A673 (cell line): ENCODE measurements around the gene NOB1. TPM values are rescaled to one million over a fixed set of nuclear protein-coding genes. Genes with fewer than 3 reads are reported as not detected.

Experiments
- BruUV-seq: library from RNA; stranded (reverse); fragments of 400-500 nt; replicated peaks from 2 replicates; lab custom pipeline; 2021; lab: Mats Ljungman, UMichigan
- CTCF ChIA-PET: fragments of 300-600 bp; sonication (Branson Sonifier 250); formaldehyde crosslinking; loops from one replicate; lab custom pipeline; 2022; ENCODE audit warnings: antibody characterized with exemption; lab: Charles Lee
- POLR2A ChIA-PET: fragments of 300-600 bp; sonication (Branson Sonifier 250); formaldehyde crosslinking; loops from one replicate; lab custom pipeline; 2022; ENCODE audit warnings: antibody characterized with exemption; ENCODE audit not compliant: low non-redundant PET; lab: Charles Lee
- DNase-seq: peaks from one replicate; pipeline ENCODE4 v3.0.0-alpha.2; 2015; ENCODE audit warnings: low spot score
- H3K27ac ChIP-seq: fragments of 200-600 bp; sonication (generic); 2 replicates; pipeline ENCODE4 v1.5.1; 2016; ENCODE audit warnings: mixed run types, low read depth, mild to moderate bottlenecking, mixed read lengths, antibody characterized with exemption, low read length; ENCODE audit not compliant: poor library complexity, severe bottlenecking
- H3K27me3 ChIP-seq: fragments of 200-600 bp; sonication (generic); replicated peaks from 2 replicates; pipeline ENCODE4 v1.6.1; 2017; ENCODE audit warnings: mixed run types, low read depth, mild to moderate bottlenecking, mixed read lengths, antibody characterized with exemption, low read length; ENCODE audit not compliant: insufficient read depth, poor library complexity
- H3K36me3 ChIP-seq: fragments of 200-600 bp; sonication (generic); 2 replicates; pipeline ENCODE4 v1.6.1; 2016; ENCODE audit warnings: mixed run types, mild to moderate bottlenecking, mixed read lengths, antibody characterized with exemption, low read length; ENCODE audit not compliant: insufficient read depth, poor library complexity, severe bottlenecking
- H3K4me1 ChIP-seq: fragments of 200-600 bp; sonication (generic); 2 replicates; pipeline ENCODE4 v1.6.1; 2017; ENCODE audit warnings: mixed run types, mild to moderate bottlenecking, mixed read lengths, antibody characterized with exemption, low read length; ENCODE audit not compliant: insufficient read depth, poor library complexity, severe bottlenecking
- H3K4me3 ChIP-seq: fragments of 200-600 bp; sonication (generic); 2 replicates; pipeline ENCODE4 v1.5.1; 2016; ENCODE audit warnings: low read depth, mixed run types, mild to moderate bottlenecking, mixed read lengths, low read length; ENCODE audit not compliant: poor library complexity, severe bottlenecking
- H3K9me3 ChIP-seq: fragments of 200-600 bp; sonication (generic); 2 replicates; pipeline ENCODE4 v1.6.1; 2016; ENCODE audit warnings: mixed run types, low read depth, mild to moderate bottlenecking, mixed read lengths, antibody characterized with exemption, low read length; ENCODE audit not compliant: poor library complexity, severe bottlenecking
- EZH2 ChIP-seq: fragments of 200-600 bp; sonication (generic); IDR thresholded peaks from 2 replicates; pipeline ENCODE4 v1.6.1; 2017; ENCODE audit warnings: borderline replicate concordance, low read depth, mild to moderate bottlenecking, mixed read lengths, antibody characterized with exemption, low read length; ENCODE audit not compliant: poor library complexity, severe bottlenecking
- intact Hi-C: fragments of 100-400 bp; cut with micrococcal nuclease; formaldehyde crosslinking; loops from one replicate; pipeline ENCODE4 v1.10.0; 2022; ENCODE audit not compliant: unreplicated experiment
- total RNA-seq: library from RNA; stranded (reverse); gene quantifications from 2 replicates; pipeline ENCODE4 v1.2.3, GENCODE V29; 2021
- TF ChIP-seq, protein P1 (sequence below): fragments of 300-800, 200-600 bp; sonication (generic); conservative IDR thresholded peaks from 2 replicates; pipeline ENCODE4 v1.5.1; 2017; ENCODE audit warnings: low read depth, mild to moderate bottlenecking, antibody characterized with exemption, low read length, moderate library complexity, mixed read lengths

Gene NOB1
- total RNA-seq, 1 experiment from 2014 or later = 93.3 TPM

GRCh38 chr16:69756705-69757104 lies 2.0 kb upstream of the NOB1 start:
- ChIA-PET POLR2A (no interaction called here), CTCF (no interaction called here)
- Histone ChIP-seq H3K4me3 (no peak overlapping the region), H3K27ac (no peak overlapping the region), H3K4me1 (peaks cover 7% of the 10 kb centered on the region), H3K27me3 (no peaks in the 10 kb centered on the region), H3K9me3 (no peaks in the 10 kb centered on the region), H3K36me3 (peaks cover 16% of the 10 kb centered on the region)
- intact Hi-C loops = no loop called here
- no peak for DNase-seq
- BruUV-seq = no TSS peak
- TF ChIP-seq EZH2 = no peak
- TF ChIP-seq, protein P1, sequence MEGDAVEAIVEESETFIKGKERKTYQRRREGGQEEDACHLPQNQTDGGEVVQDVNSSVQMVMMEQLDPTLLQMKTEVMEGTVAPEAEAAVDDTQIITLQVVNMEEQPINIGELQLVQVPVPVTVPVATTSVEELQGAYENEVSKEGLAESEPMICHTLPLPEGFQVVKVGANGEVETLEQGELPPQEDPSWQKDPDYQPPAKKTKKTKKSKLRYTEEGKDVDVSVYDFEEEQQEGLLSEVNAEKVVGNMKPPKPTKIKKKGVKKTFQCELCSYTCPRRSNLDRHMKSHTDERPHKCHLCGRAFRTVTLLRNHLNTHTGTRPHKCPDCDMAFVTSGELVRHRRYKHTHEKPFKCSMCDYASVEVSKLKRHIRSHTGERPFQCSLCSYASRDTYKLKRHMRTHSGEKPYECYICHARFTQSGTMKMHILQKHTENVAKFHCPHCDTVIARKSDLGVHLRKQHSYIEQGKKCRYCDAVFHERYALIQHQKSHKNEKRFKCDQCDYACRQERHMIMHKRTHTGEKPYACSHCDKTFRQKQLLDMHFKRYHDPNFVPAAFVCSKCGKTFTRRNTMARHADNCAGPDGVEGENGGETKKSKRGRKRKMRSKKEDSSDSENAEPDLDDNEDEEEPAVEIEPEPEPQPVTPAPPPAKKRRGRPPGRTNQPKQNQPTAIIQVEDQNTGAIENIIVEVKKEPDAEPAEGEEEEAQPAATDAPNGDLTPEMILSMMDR = no peak

GRCh38 chr16:69754143-69754468 lies 620 bp downstream of the NOB1 start:
- ChIA-PET CTCF (interaction anchor here (0.5 to 1.4 kb wide), 7 partner anchors 26 to 358 kb away, joined by 3 to 13 read pairs (median 5); no protein-coding TSS in a partner anchor), POLR2A (no interaction called here)
- BruUV-seq = TSS peak; percentile 58

GRCh38 chr16:69748694-69749345 lies 5.9 kb downstream of the NOB1 start:
- Histone ChIP-seq H3K27me3 (no peaks in the 10 kb centered on the region), H3K27ac (no peak overlapping the region), H3K4me3 (no peak overlapping the region), H3K4me1 (peaks cover 7% of the 10 kb centered on the region), H3K9me3 (no peaks in the 10 kb centered on the region), H3K36me3 (peaks cover 90% of the 10 kb centered on the region)
- intact Hi-C loops = no loop called here
- ChIA-PET CTCF (interaction anchor here (0.6 kb wide), 1 partner anchor 18 kb away, joined by 3 read pairs; no protein-coding TSS in a partner anchor), POLR2A (no interaction called here)
- no peak for DNase-seq
- BruUV-seq = no TSS peak
- TF ChIP-seq, protein P1 = no peak
- no peak for TF ChIP-seq EZH2

More at GRCh38 chr16:69754143-69754468, 620 bp downstream of the NOB1 start:
- intact Hi-C loops = loop anchor here (1.0 kb wide), 2 partner anchors 45 to 358 kb away; no protein-coding TSS in a partner anchor
- peak overlapping the region; percentile 79 for H3K27ac ChIP-seq
- no peaks in the 10 kb centered on the region for H3K27me3 ChIP-seq
- H3K4me1 ChIP-seq = peaks cover 7% of the 10 kb centered on the region
- peaks cover 39% of the 10 kb centered on the region for H3K36me3 ChIP-seq
- peak overlapping the region; percentile 85 for H3K4me3 ChIP-seq
- TF ChIP-seq EZH2 = no peak
- TF ChIP-seq, protein P1 = no peak
- no peaks in the 10 kb centered on the region for H3K9me3 ChIP-seq
- DNase-seq = no peak
